ENCODE measurements around the gene CFAP74. TPM values are rescaled to one million over a fixed set of nuclear protein-coding genes. Genes with fewer than 3 reads are reported as not detected.
A peak's percentile ranks its signal among the peaks of the same experiment; 100 is the strongest.

The CFAP74 gene
- total and polyA plus RNA-seq, 8 donors = 0.23 to 4.7 (median 2.8) TPM

GRCh38 chr1:2028870-2029560, 25.4 kb upstream of the CFAP74 start:
- DNase-seq = peak in 1 of 4 donors; percentile 73
- intact Hi-C loops (cut with DNase I) = no loop called here
- no peaks in the 10 kb centered on the region for H3K36me3 ChIP-seq
- ATAC-seq = no peak
- H3K4me1 ChIP-seq = peaks cover 0 to 11% of the 10 kb centered on the region in 2 donors
- H3K9me3 ChIP-seq = no peaks in the 10 kb centered on the region
- no peak overlapping the region for H3K27ac ChIP-seq
- no peak overlapping the region for H3K4me3 ChIP-seq
- peaks cover 0 to 60% of the 10 kb centered on the region in 2 donors for H3K27me3 ChIP-seq
- no peak for TF ChIP-seq CTCF (IDR thresholded peaks at IDR 0.05)

GRCh38 chr1:2027961-2028583, 24.5 kb upstream of the CFAP74 start:
- ATAC-seq (no peak), DNase-seq (peak in 1 of 4 donors; percentile 73)
- Histone ChIP-seq H3K27me3 (peaks cover 0 to 69% of the 10 kb centered on the region in 2 donors), H3K36me3 (no peaks in the 10 kb centered on the region), H3K4me3 (no peak overlapping the region), H3K9me3 (no peaks in the 10 kb centered on the region), H3K4me1 (peaks cover 0 to 11% of the 10 kb centered on the region in 2 donors), H3K27ac (no peak overlapping the region)
- TF ChIP-seq CTCF (IDR thresholded peaks at IDR 0.05) = no peak
- intact Hi-C loops (cut with DNase I) = no loop called here

- no peak for TF ChIP-seq CTCF (IDR thresholded peaks at IDR 0.05)
- Histone ChIP-seq H3K9me3 (no peaks in the 10 kb centered on the region), H3K36me3 (no peaks in the 10 kb centered on the region), H3K27me3 (peaks cover 7 to 74% of the 10 kb centered on the region in 2 donors), H3K4me3 (no peak overlapping the region), H3K27ac (no peak overlapping the region), H3K4me1 (peaks cover 0 to 11% of the 10 kb centered on the region in 2 donors)
- intact Hi-C loops (cut with DNase I) = no loop called here
- peak in 3 of 4 donors; percentile 64 to 83 (median 76) for DNase-seq
- ATAC-seq = peak; percentile 53
Observed at GRCh38 chr1:2025491-2025981, 21.9 kb upstream of the CFAP74 start.

- DNase-seq (peak in 1 of 4 donors; percentile 67), ATAC-seq (no peak)
- H3K4me3 ChIP-seq = no peak overlapping the region
- peaks cover 0 to 11% of the 10 kb centered on the region in 2 donors for H3K4me1 ChIP-seq
- H3K27ac ChIP-seq = no peak overlapping the region
- intact Hi-C loops (cut with DNase I) = no loop called here
- TF ChIP-seq CTCF (IDR thresholded peaks at IDR 0.05) = no peak
- no peaks in the 10 kb centered on the region for H3K9me3 ChIP-seq
- no peaks in the 10 kb centered on the region for H3K36me3 ChIP-seq
- H3K27me3 ChIP-seq = peaks cover 13 to 74% of the 10 kb centered on the region in 2 donors
Observed at GRCh38 chr1:2024887-2025286, 21.3 kb upstream of the CFAP74 start.

- intact Hi-C loops (cut with DNase I) = no loop called here
- Histone ChIP-seq H3K27me3 (peaks cover 17 to 78% of the 10 kb centered on the region in 2 donors), H3K4me1 (peaks cover 0 to 15% of the 10 kb centered on the region in 2 donors), H3K27ac (no peak overlapping the region), H3K4me3 (no peak overlapping the region), H3K9me3 (no peaks in the 10 kb centered on the region), H3K36me3 (no peaks in the 10 kb centered on the region)
- ATAC-seq (no peak), DNase-seq (peak in 1 of 4 donors; percentile 56)
- TF ChIP-seq CTCF (IDR thresholded peaks at IDR 0.05) = no peak
Observed at GRCh38 chr1:2024451-2024850, 20.9 kb upstream of the CFAP74 start.
